Neural cell (in vitro differentiated cells): Measurements from ENCODE around the gene CPLX1. TPM values are rescaled to one million over a fixed set of nuclear protein-coding genes. Genes with fewer than 3 reads are reported as not detected.

ENCODE experiments used
- H2AFZ ChIP-seq: fragments of 200-600, 300-800 bp; sonication (generic), shearing (Covaris generic); 2 replicates; pipeline ENCODE4 v1.6.0; 2014; ENCODE audit warnings: low read depth, mild to moderate bottlenecking, antibody characterized with exemption, low read length, moderate library complexity
- H3F3A ChIP-seq: fragments of 200-600 bp; shearing (Covaris generic); 2 replicates; pipeline ENCODE4 v1.6.1; 2016; ENCODE audit warnings: mild to moderate bottlenecking, moderate library complexity, mixed read lengths, antibody characterized with exemption, low read length; ENCODE audit not compliant: insufficient read depth, poor library complexity, severe bottlenecking
- H3K27ac ChIP-seq: fragments of 200-600, 300-800 bp; sonication (generic), shearing (Covaris generic); 2 replicates; pipeline ENCODE4 v1.5.1; 2014; ENCODE audit warnings: mild to moderate bottlenecking, low read length, moderate library complexity
- H3K27me3 ChIP-seq: fragments of 300-800, 200-600 bp; sonication (generic), shearing (Covaris generic); 2 replicates; pipeline ENCODE4 v1.6.0; 2014; ENCODE audit warnings: mild to moderate bottlenecking, low read depth, low read length, moderate library complexity; ENCODE audit not compliant: insufficient read depth
- H3K36me3 ChIP-seq: fragments of 300-800, 200-600 bp; sonication (generic), shearing (Covaris generic); 2 replicates; pipeline ENCODE4 v1.5.1; 2014; ENCODE audit warnings: mild to moderate bottlenecking, antibody characterized with exemption, low read length, moderate library complexity; ENCODE audit not compliant: insufficient read depth
- H3K4me2 ChIP-seq: fragments of 300-800, 200-600 bp; sonication (generic), shearing (Covaris generic); 2 replicates; pipeline ENCODE4 v1.6.0; 2014; ENCODE audit warnings: mild to moderate bottlenecking, low read length
- H3K4me3 ChIP-seq: fragments of 300-800, 200-600 bp; sonication (generic), shearing (Covaris generic); 2 replicates; pipeline ENCODE4 v1.5.1; 2014; ENCODE audit warnings: mild to moderate bottlenecking, low read length, moderate library complexity
- H3K79me2 ChIP-seq: fragments of 200-600 bp; shearing (Covaris generic); replicated peaks from 2 replicates; pipeline ENCODE4 v1.6.0; 2014; ENCODE audit warnings: mild to moderate bottlenecking, low read length, moderate library complexity; ENCODE audit not compliant: insufficient read depth
- H3K9ac ChIP-seq: fragments of 300-800, 200-600 bp; sonication (generic), shearing (Covaris generic); 2 replicates; pipeline ENCODE4 v1.6.1; 2016; ENCODE audit warnings: mild to moderate bottlenecking, low read length, mixed read lengths
- H3K9me2 ChIP-seq: fragments of 200-600 bp; shearing (Covaris generic); 2 replicates; pipeline ENCODE4 v1.6.1; 2016; ENCODE audit warnings: mild to moderate bottlenecking, low read length, mixed read lengths; ENCODE audit not compliant: insufficient read depth
- H3K9me3 ChIP-seq: fragments of 200-600, 300-800 bp; sonication (generic), shearing (Covaris generic); 2 replicates; pipeline ENCODE4 v1.6.1; 2016; ENCODE audit warnings: mild to moderate bottlenecking, mixed run types, low read length, moderate library complexity, mixed read lengths
- H4K20me1 ChIP-seq: fragments of 200-600 bp; shearing (Covaris generic); 2 replicates; pipeline ENCODE4 v1.6.1; 2016; ENCODE audit warnings: mild to moderate bottlenecking, mixed run types; ENCODE audit not compliant: insufficient read depth
- EP300 ChIP-seq: fragments of 450-650 bp; conservative IDR thresholded peaks from 2 replicates; pipeline ENCODE4 v1.6.1; 2014; ENCODE audit warnings: antibody characterized with exemption, mild to moderate bottlenecking, moderate library complexity; ENCODE audit not compliant: poor library complexity, severe bottlenecking
- EZH2 ChIP-seq: fragments of 200-600, 300-800 bp; shearing (Covaris generic), sonication (generic); IDR thresholded peaks from 2 replicates; pipeline ENCODE4 v1.6.1; 2014; ENCODE audit warnings: antibody characterized with exemption, low read length, borderline replicate concordance, mild to moderate bottlenecking; ENCODE audit not compliant: insufficient read depth, poor library complexity, severe bottlenecking
- MXI1 ChIP-seq: fragments of 450-650 bp; conservative IDR thresholded peaks from 2 replicates; pipeline ENCODE4 v1.6.1; 2014; ENCODE audit warnings: antibody characterized with exemption, mild to moderate bottlenecking; ENCODE audit not compliant: poor library complexity, severe bottlenecking
- POLR2AphosphoS5 ChIP-seq: IDR thresholded peaks from 2 replicates; pipeline ENCODE4 v1.6.1; 2012
- RAD21 ChIP-seq: fragments of 450-650 bp; conservative IDR thresholded peaks from 2 replicates; pipeline ENCODE4 v1.6.1; 2014; ENCODE audit warnings: antibody characterized with exemption, mild to moderate bottlenecking, moderate library complexity
- REST ChIP-seq: IDR thresholded peaks from 2 replicates; pipeline ENCODE4 v1.6.1; 2012; ENCODE audit warnings: borderline replicate concordance
- SMC3 ChIP-seq: fragments of 450-650 bp; conservative IDR thresholded peaks from 2 replicates; pipeline ENCODE4 v1.6.1; 2014; ENCODE audit warnings: antibody characterized with exemption, mild to moderate bottlenecking, moderate library complexity; ENCODE audit not compliant: poor library complexity
- TAF1 ChIP-seq: IDR thresholded peaks from 2 replicates; pipeline ENCODE4 v1.6.1; 2012; ENCODE audit warnings: low read depth
- polyA plus RNA-seq: library from polyadenylated mRNA; depleted of rRNA; stranded (reverse); fragments of >200 nt; gene quantifications from 2 replicates; pipeline ENCODE4 v1.2.3, GENCODE V29; 2014
- TF ChIP-seq, protein P1 (sequence below): fragments of 450-650 bp; IDR thresholded peaks from 2 replicates; pipeline ENCODE4 v1.5.1; 2014; ENCODE audit warnings: antibody characterized with exemption, mild to moderate bottlenecking, moderate library complexity; ENCODE audit not compliant: poor library complexity, severe bottlenecking

The CPLX1 gene
- polyA plus RNA-seq, 1 donor from 2014 or later: 7.6 TPM

DNA sequence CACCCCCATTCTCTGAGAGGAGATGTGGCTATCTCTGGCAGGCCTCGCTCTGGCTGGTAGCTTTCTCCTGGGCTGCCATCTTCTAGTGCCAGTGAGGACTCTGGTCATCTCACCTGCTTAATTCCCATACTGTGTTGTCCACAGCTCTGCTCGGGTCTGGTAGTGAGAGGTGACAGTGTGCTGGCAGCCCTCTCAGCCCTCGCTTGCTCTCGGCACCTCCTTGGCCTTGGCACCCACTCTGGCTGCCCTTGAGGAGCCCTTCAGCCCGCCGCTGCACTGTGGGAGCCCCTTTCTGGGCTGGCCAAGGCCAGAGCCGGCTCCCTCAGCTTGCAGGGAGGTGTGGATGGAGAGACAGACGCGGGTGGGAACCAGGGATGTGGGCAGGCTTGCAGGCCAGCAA is 52.7 kb downstream of the CPLX1 start:
- Histone ChIP-seq H3K27ac (no peak overlapping the region), H3K9ac (no peak overlapping the region), H3K4me3 (no peak overlapping the region)

DNA sequence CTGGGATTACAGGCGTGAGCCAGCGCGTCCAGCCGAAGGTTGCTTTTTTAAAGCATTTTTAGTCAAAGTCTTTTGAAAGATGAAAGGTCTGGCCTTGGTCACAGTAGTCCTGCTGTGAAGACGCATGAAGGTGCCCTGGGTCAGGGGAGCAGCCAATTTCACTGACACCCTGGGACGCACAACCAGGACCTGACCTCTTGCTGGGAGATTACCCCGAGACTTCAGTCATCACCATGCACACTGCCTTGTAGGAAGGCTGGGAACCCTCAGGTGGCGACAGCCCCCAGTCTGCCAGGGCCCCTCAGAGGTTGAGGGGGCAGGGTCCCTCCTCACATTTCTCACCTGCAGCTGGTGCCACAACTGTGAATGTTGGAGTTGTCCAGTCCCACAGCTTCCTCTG is 53.2 kb downstream of the CPLX1 start:
- no peaks in the 10 kb centered on the region for H3K9me3 ChIP-seq
- no peak overlapping the region for H3K4me3 ChIP-seq
- no peaks in the 10 kb centered on the region for H3F3A ChIP-seq
- no peak overlapping the region for H3K9ac ChIP-seq
- no peaks in the 10 kb centered on the region for H3K9me2 ChIP-seq
- H3K27me3 ChIP-seq: no peaks in the 10 kb centered on the region
- H3K27ac ChIP-seq: no peak overlapping the region
- TF ChIP-seq MXI1: no peak
- TF ChIP-seq REST: no peak
- no peak for TF ChIP-seq EP300
- peaks cover 29% of the 10 kb centered on the region for H3K79me2 ChIP-seq
- no peak overlapping the region for H3K4me2 ChIP-seq
- H3K36me3 ChIP-seq: peaks cover 6% of the 10 kb centered on the region
- H4K20me1 ChIP-seq: peaks cover 10% of the 10 kb centered on the region
- no peak overlapping the region for H2AFZ ChIP-seq

More for the DNA sequence above, 52.7 kb downstream of the CPLX1 start:
- Histone ChIP-seq H3F3A (no peaks in the 10 kb centered on the region), H3K9me2 (no peaks in the 10 kb centered on the region), H2AFZ (no peak overlapping the region), H3K9me3 (no peaks in the 10 kb centered on the region), H4K20me1 (peaks cover 5% of the 10 kb centered on the region), H3K4me2 (no peak overlapping the region), H3K79me2 (peaks cover 33% of the 10 kb centered on the region), H3K27me3 (no peaks in the 10 kb centered on the region), H3K36me3 (peaks cover 6% of the 10 kb centered on the region)
- TF ChIP-seq REST: no peak
- TF ChIP-seq EP300: no peak
- no peak for TF ChIP-seq RAD21
- TF ChIP-seq TAF1: no peak
- no peak for TF ChIP-seq EZH2
- TF ChIP-seq, protein P1, sequence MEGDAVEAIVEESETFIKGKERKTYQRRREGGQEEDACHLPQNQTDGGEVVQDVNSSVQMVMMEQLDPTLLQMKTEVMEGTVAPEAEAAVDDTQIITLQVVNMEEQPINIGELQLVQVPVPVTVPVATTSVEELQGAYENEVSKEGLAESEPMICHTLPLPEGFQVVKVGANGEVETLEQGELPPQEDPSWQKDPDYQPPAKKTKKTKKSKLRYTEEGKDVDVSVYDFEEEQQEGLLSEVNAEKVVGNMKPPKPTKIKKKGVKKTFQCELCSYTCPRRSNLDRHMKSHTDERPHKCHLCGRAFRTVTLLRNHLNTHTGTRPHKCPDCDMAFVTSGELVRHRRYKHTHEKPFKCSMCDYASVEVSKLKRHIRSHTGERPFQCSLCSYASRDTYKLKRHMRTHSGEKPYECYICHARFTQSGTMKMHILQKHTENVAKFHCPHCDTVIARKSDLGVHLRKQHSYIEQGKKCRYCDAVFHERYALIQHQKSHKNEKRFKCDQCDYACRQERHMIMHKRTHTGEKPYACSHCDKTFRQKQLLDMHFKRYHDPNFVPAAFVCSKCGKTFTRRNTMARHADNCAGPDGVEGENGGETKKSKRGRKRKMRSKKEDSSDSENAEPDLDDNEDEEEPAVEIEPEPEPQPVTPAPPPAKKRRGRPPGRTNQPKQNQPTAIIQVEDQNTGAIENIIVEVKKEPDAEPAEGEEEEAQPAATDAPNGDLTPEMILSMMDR: no peak
- no peak for TF ChIP-seq MXI1
- TF ChIP-seq POLR2AphosphoS5: no peak
- no peak for TF ChIP-seq SMC3
